Measurements from ENCODE around the gene ZNF354B. TPM values are rescaled to one million over a fixed set of nuclear protein-coding genes. Genes with fewer than 3 reads are reported as not detected.
"Not testable (repeated sequence)": the region's sequence is repeated elsewhere in the genome, so short reads cannot be mapped to it uniquely, and the experiment has no call there.

ZNF354B gene
- total RNA-seq, 1 donor from 2014 or later, result 10.3 TPM

- TF ChIP-seq CTCF (IDR thresholded peaks at IDR 0.05; ENCODE audit: insufficient read depth, low read length, poor library complexity, severe bottlenecking), result no peak
- Histone ChIP-seq H3K27me3 (ENCODE audit: control insufficient read depth, insufficient read depth, low read length) (no peaks in the 10 kb centered on the region), H3K36me3 (ENCODE audit: control insufficient read depth, insufficient read depth, low read length) (no peaks in the 10 kb centered on the region), H3K4me3 (ENCODE audit: low read depth, low read length) (no peak overlapping the region)
- DNase-seq (ENCODE audit: low read depth), result no peak
Observed at GRCh38 chr5:178866946-178867345, 7.2 kb downstream of the ZNF354B start.

- peaks cover 2% of the 10 kb centered on the region for H3K36me3 ChIP-seq (ENCODE audit: control insufficient read depth, insufficient read depth, low read length)
- TF ChIP-seq CTCF (IDR thresholded peaks at IDR 0.05; ENCODE audit: insufficient read depth, low read length, poor library complexity, severe bottlenecking), result no peak
- H3K4me3 ChIP-seq (ENCODE audit: low read depth, low read length), result no peak overlapping the region
- no peak for DNase-seq (ENCODE audit: low read depth)
- no peaks in the 10 kb centered on the region for H3K27me3 ChIP-seq (ENCODE audit: control insufficient read depth, insufficient read depth, low read length)
Observed at GRCh38 chr5:178869577-178869976, 9.8 kb downstream of the ZNF354B start.

GRCh38 chr5:178870411-178870810, 10.7 kb downstream of the ZNF354B start:
- Histone ChIP-seq H3K4me3 (ENCODE audit: low read depth, low read length) (no peak overlapping the region), H3K36me3 (ENCODE audit: control insufficient read depth, insufficient read depth, low read length) (peaks cover 2% of the 10 kb centered on the region), H3K27me3 (ENCODE audit: control insufficient read depth, insufficient read depth, low read length) (no peaks in the 10 kb centered on the region)
- TF ChIP-seq CTCF (IDR thresholded peaks at IDR 0.05; ENCODE audit: insufficient read depth, low read length, poor library complexity, severe bottlenecking), result no peak
- DNase-seq (ENCODE audit: low read depth), result no peak

GRCh38 chr5:178872302-178872701, 12.5 kb downstream of the ZNF354B start:
- Histone ChIP-seq H3K4me3 (ENCODE audit: low read depth, low read length) (no peak overlapping the region), H3K27me3 (ENCODE audit: control insufficient read depth, insufficient read depth, low read length) (no peaks in the 10 kb centered on the region), H3K36me3 (ENCODE audit: control insufficient read depth, insufficient read depth, low read length) (peaks cover 4% of the 10 kb centered on the region)
- DNase-seq (ENCODE audit: low read depth), result no peak
- no peak for TF ChIP-seq CTCF (IDR thresholded peaks at IDR 0.05; ENCODE audit: insufficient read depth, low read length, poor library complexity, severe bottlenecking)

- H3K27me3 ChIP-seq (ENCODE audit: control insufficient read depth, insufficient read depth, low read length); H3K36me3 ChIP-seq (ENCODE audit: control insufficient read depth, insufficient read depth, low read length); H3K4me3 ChIP-seq (ENCODE audit: low read depth, low read length); DNase-seq (ENCODE audit: low read depth): not testable (repeated sequence)
Observed at GRCh38 chr5:178883115-178883694, 23.5 kb downstream of the ZNF354B start.

- no peaks in the 10 kb centered on the region for H3K27me3 ChIP-seq (ENCODE audit: control insufficient read depth, insufficient read depth, low read length)
- H3K36me3 ChIP-seq (ENCODE audit: control insufficient read depth, insufficient read depth, low read length), result peaks cover 1% of the 10 kb centered on the region
- H3K4me3 ChIP-seq (ENCODE audit: low read depth, low read length), result no peak overlapping the region
- no peak for TF ChIP-seq CTCF (IDR thresholded peaks at IDR 0.05; ENCODE audit: insufficient read depth, low read length, poor library complexity, severe bottlenecking)
- no peak for DNase-seq (ENCODE audit: low read depth)
Observed at GRCh38 chr5:178883815-178884430, 24.2 kb downstream of the ZNF354B start.

Data from kidney epithelial cell (primary cell).